HG03045 (cell line): ENCODE results near the gene BICC1.
A peak's percentile ranks its signal among the peaks of the same experiment; 100 is the strongest.
"Not testable (repeated sequence)": the region's sequence is repeated elsewhere in the genome, so short reads cannot be mapped to it uniquely, and the experiment has no call there.

Experiments used
- ATAC-seq: cut with Tn5 transposase; IDR thresholded peaks from one replicate; pipeline ENCODE4 v1.9.1; 2021; ENCODE audit warnings: mild to moderate bottlenecking, moderate library complexity; ENCODE audit not compliant: unreplicated experiment

Gene BICC1

GRCh38 chr10:58840840-58841435, 328.3 kb downstream of the BICC1 start:
- ATAC-seq, result no peak

GRCh38 chr10:58842860-58843376, 330.2 kb downstream of the BICC1 start:
- ATAC-seq, result no peak

- ATAC-seq, result no peak
Observed at GRCh38 chr10:58843760-58844159, 331.1 kb downstream of the BICC1 start.

- ATAC-seq, result no peak
Observed at GRCh38 chr10:58844680-58845079, 332.0 kb downstream of the BICC1 start.

GRCh38 chr10:58846856-58847255, 334.2 kb downstream of the BICC1 start:
- ATAC-seq, result no peak

- no peak for ATAC-seq
Observed at GRCh38 chr10:58851606-58852005, 338.9 kb downstream of the BICC1 start.

GRCh38 chr10:58853668-58854067, 341.0 kb downstream of the BICC1 start:
- no peak for ATAC-seq

- ATAC-seq, result no peak
Observed at GRCh38 chr10:58854811-58855210, 342.1 kb downstream of the BICC1 start.

GRCh38 chr10:58856508-58857240, 344.0 kb downstream of the BICC1 start:
- no peak for ATAC-seq

- no peak for ATAC-seq
Observed at GRCh38 chr10:58857251-58857805, 344.7 kb downstream of the BICC1 start.

- not testable (repeated sequence) for ATAC-seq
Observed at GRCh38 chr10:58858123-58858522, 345.5 kb downstream of the BICC1 start.

- no peak for ATAC-seq
Observed at GRCh38 chr10:58859526-58859925, 346.9 kb downstream of the BICC1 start.

- ATAC-seq, result peak; percentile 61
Observed at GRCh38 chr10:58867683-58868082, 355.0 kb downstream of the BICC1 start.

- no peak for ATAC-seq
Observed at GRCh38 chr10:58868736-58869435, 356.2 kb downstream of the BICC1 start.

GRCh38 chr10:58870070-58870469, 357.4 kb downstream of the BICC1 start:
- ATAC-seq, result no peak

GRCh38 chr10:58873161-58873560, 360.5 kb downstream of the BICC1 start:
- no peak for ATAC-seq
